Right lobe of liver (tissue), 6 donors: ENCODE data around the gene NFASC. TPM values are rescaled to one million over a fixed set of nuclear protein-coding genes. Genes with fewer than 3 reads are reported as not detected.

Experiments used
- ATAC-seq, 4 donors: fragments of 200-7000 bp; cut with Tn5 transposase; one replicate each; pipeline ENCODE4 v1.9.1; 2020; ENCODE audit warnings: mild to moderate bottlenecking in 4 of 4, moderate library complexity in 4 of 4
- DNase-seq, 3 donors: peaks; one replicate each; pipeline ENCODE4 v3.0.0-alpha.2; 2020
- H3K27ac ChIP-seq, 3 donors: fragments of 200-600 bp; one replicate each; pipeline ENCODE4 v1.8.0; 2022
- H3K27me3 ChIP-seq, 2 donors: fragments of 200-600 bp; one replicate each; pipeline ENCODE4 v1.8.0; 2022
- H3K36me3 ChIP-seq, 4 donors: fragments of 200-600 bp; sonication (generic) in 1 of 4; one replicate each; pipeline versions ENCODE4 v1.5.1 to v1.8.0; 2017 to 2022; ENCODE audit warnings: control low read depth in 1 of 4
- H3K4me1 ChIP-seq, 4 donors: fragments of 200-600 bp; sonication (generic) in 1 of 4; one replicate each; pipeline versions ENCODE4 v1.5.1 to v1.8.0; 2017 to 2022; ENCODE audit warnings: control low read depth in 1 of 4
- H3K4me3 ChIP-seq, 3 donors: fragments of 200-600 bp; one replicate each; pipeline ENCODE4 v1.8.0; 2022
- H3K9me3 ChIP-seq, 4 donors: fragments of 200-600 bp; sonication (generic) in 1 of 4; one replicate each; pipeline versions ENCODE4 v1.5.1 to v1.8.0; 2017 to 2022; ENCODE audit warnings: control low read depth in 1 of 4
- POLR2A ChIP-seq: fragments of 450-650 bp; IDR thresholded peaks from one replicate; pipeline ENCODE4 v1.6.1; 2017; ENCODE audit warnings: antibody characterized with exemption, mild to moderate bottlenecking
- WGBS: methylation state at CpG from one replicate; pipeline ENCODE4 v1.1.6; 2018; ENCODE audit warnings: low coverage, low lambda C conversion rate; ENCODE audit not compliant: insufficient coverage; ENCODE audit errors: missing lambda C conversion rate; 5-methylcytosine and 5-hydroxymethylcytosine counted together
- intact Hi-C, 2 donors: fragments of 100-400 bp; cut with DNase I; formaldehyde crosslinking; loops; one replicate each; pipeline versions ENCODE4 v1.11.2 to v1.14.1; 2022
- total RNA-seq, 6 experiments: library from RNA; depleted of rRNA in 2 of 6; stranded (reverse); fragments of >200 nt in 2 of 6; fragmentation: NEBNext Ultra II Directional in 3 of 6; extraction: Animal tissue kit (Norgen Biotek cat#: 25700) in 3 of 6; gene quantifications; one replicate each; pipeline versions ENCODE4 v1.1.0 to v1.2.4, GENCODE V29; 2016 to 2023
- TF ChIP-seq, protein P1 (sequence below), 4 donors: fragments of 200-600 bp in 3 of 4; fragments of 450-650 bp in 1 of 4; IDR thresholded peaks; one replicate each; pipeline versions ENCODE4 v1.5.1 to v1.8.0; 2016 to 2022; ENCODE audit warnings: antibody characterized with exemption in 4 of 4, mild to moderate bottlenecking in 2 of 4
- donor health status: DM: no; HTN: yes; CAD: no.
- donor health status: DM: no; HTN: no; CAD: no.
- donor health status: DM: no; HTN: no; CAD: no.
- donor health status: DM: no; HTN: yes; CAD: no.
- donor health status: DM: no; HTN: yes; CAD: no.

NFASC gene
- total RNA-seq, 6 experiments from 2014 or later = 3.2 to 7.8 (median 5.6) TPM

DNA sequence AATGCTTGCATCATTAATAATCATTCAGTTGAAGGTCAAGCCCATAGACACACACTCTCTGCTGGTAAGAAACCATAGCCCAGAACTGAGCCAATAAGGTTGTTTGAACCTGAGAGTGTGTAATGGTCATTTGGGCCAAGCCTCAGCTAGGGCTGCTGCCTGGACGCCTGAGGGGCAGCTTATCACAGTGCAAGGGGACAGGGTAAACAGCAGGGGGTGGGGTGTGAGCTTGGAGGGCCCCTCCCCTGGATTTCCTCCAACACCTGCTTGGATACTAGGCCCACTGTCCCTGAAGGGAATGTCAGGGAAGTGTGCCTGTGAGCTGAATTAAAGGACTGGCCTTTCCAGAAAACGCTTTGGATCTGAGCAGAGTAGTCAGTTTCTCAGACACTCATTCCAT, 147.7 kb downstream of the NFASC start:
- intact Hi-C loops = no loop called here
- no peak for DNase-seq
- H3K27me3 ChIP-seq = no peaks in the 10 kb centered on the region
- H3K4me1 ChIP-seq = peaks cover 0 to 9% (median 6%) of the 10 kb centered on the region in 4 donors
- H3K9me3 ChIP-seq = no peaks in the 10 kb centered on the region
- ATAC-seq = no peak
- TF ChIP-seq, protein P1, sequence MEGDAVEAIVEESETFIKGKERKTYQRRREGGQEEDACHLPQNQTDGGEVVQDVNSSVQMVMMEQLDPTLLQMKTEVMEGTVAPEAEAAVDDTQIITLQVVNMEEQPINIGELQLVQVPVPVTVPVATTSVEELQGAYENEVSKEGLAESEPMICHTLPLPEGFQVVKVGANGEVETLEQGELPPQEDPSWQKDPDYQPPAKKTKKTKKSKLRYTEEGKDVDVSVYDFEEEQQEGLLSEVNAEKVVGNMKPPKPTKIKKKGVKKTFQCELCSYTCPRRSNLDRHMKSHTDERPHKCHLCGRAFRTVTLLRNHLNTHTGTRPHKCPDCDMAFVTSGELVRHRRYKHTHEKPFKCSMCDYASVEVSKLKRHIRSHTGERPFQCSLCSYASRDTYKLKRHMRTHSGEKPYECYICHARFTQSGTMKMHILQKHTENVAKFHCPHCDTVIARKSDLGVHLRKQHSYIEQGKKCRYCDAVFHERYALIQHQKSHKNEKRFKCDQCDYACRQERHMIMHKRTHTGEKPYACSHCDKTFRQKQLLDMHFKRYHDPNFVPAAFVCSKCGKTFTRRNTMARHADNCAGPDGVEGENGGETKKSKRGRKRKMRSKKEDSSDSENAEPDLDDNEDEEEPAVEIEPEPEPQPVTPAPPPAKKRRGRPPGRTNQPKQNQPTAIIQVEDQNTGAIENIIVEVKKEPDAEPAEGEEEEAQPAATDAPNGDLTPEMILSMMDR (IDR thresholded peaks at IDR 0.05) = no peak
- TF ChIP-seq POLR2A = no peak
- no CpG with 5 or more reads among the region's 2 CpGs for WGBS
- H3K36me3 ChIP-seq = no peaks in the 10 kb centered on the region
- no peak overlapping the region for H3K4me3 ChIP-seq
- H3K27ac ChIP-seq = no peak overlapping the region

DNA sequence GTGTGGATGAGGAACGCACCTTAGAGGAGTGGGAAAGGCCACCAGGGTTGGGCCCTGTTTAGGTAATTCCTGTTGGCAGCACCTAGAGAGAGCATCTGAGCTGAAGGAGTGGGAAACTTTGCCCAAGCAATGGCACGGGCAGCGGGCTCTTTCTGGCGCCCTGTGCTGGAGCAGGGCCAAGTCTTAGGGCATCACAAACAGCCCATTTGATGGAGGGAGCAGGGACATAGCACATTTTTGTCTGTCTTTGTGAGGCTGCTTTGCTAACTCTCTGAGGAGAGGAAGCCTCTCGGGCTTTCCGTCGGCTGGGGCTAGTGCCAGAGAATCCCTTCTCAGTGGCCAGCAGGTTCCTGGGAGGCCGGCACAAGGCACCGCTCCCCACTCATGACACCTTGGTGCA, 149.8 kb downstream of the NFASC start:
- no peak for TF ChIP-seq POLR2A
- TF ChIP-seq, protein P1 (IDR thresholded peaks at IDR 0.05) = no peak
- Histone ChIP-seq H3K4me3 (no peak overlapping the region), H3K27ac (no peak overlapping the region), H3K9me3 (no peaks in the 10 kb centered on the region), H3K27me3 (no peaks in the 10 kb centered on the region), H3K4me1 (no peaks in the 10 kb centered on the region), H3K36me3 (no peaks in the 10 kb centered on the region)
- intact Hi-C loops = no loop called here
- no peak for DNase-seq
- no peak for ATAC-seq
- WGBS = 75% methylated on average over 1 of the region's 9 CpGs

DNA sequence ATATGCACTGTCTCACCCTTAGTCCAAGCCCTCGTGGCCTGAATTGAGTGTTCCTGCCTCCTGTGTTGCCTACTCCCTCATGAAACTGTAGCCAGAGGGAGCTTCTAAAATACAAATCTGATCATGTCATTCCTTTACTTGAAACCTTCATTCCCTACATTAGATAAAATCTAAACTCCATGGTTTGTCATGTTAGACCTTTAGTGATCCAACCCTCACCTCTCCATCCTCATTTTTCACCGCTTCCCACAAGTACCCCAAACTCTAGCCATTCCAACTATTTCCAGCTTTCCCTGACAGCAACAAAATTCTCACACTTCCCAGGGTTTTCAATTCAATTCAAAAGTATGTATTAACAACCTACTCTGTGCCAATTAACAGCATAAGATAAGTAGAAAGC, 154.0 kb downstream of the NFASC start:
- Histone ChIP-seq H3K36me3 (no peaks in the 10 kb centered on the region), H3K27ac (no peak overlapping the region), H3K4me3 (no peak overlapping the region), H3K27me3 (no peaks in the 10 kb centered on the region), H3K4me1 (no peaks in the 10 kb centered on the region), H3K9me3 (no peaks in the 10 kb centered on the region)
- ATAC-seq (no peak), DNase-seq (no peak)
- 93% methylated on average over 2 of the region's 2 CpGs for WGBS
- intact Hi-C loops = no loop called here
- TF ChIP-seq, protein P1 (IDR thresholded peaks at IDR 0.05) = no peak
- no peak for TF ChIP-seq POLR2A

DNA sequence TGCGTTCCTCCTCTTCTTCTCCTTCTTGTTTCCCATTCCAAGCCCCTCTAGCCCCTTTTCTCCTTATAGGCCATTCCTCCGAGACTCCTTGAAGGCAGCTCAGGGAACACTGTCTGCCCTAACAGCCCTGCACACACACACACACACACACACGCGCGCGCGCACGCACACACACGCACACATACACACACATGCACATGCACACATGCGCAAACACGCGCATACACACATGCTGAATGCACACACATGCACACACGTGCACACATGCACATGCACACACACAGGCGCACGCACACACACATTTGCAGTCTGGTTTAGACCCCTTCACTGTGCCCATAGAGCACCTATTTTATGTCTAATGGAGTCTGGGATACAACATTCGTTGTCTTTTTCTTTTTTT, 154.6 kb downstream of the NFASC start:
- H3K27ac ChIP-seq = no peak overlapping the region
- 91% methylated on average over 16 of the region's 16 CpGs for WGBS
- no peaks in the 10 kb centered on the region for H3K36me3 ChIP-seq
- no peak for TF ChIP-seq POLR2A
- TF ChIP-seq, protein P1 (IDR thresholded peaks at IDR 0.05) = no peak
- no peaks in the 10 kb centered on the region for H3K4me1 ChIP-seq
- no peaks in the 10 kb centered on the region for H3K27me3 ChIP-seq
- ATAC-seq (no peak), DNase-seq (no peak)
- intact Hi-C loops = no loop called here
- H3K4me3 ChIP-seq = no peak overlapping the region
- no peaks in the 10 kb centered on the region for H3K9me3 ChIP-seq

DNA sequence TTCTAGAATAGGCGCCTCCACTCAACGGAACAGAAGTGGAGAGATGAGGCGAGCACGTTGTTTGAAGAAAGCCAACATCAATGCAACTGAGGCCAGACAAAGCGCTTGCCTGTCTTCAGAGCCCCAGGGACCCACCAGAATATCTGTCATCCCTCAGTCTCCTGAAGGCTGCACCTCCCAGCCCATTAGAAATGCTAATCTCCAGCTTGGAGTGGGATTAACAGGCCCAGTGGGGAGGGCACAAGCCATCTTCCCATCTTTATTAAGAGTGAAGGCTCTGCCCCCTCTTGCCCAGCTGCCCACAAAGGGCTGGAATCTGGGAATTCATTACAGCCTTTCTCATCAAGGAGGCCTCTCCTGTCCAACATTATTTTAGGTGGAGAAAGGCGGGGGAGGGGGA, 155.5 kb downstream of the NFASC start:
- Histone ChIP-seq H3K4me3 (no peak overlapping the region), H3K27ac (no peak overlapping the region), H3K4me1 (no peaks in the 10 kb centered on the region), H3K36me3 (no peaks in the 10 kb centered on the region), H3K9me3 (no peaks in the 10 kb centered on the region), H3K27me3 (no peaks in the 10 kb centered on the region)
- WGBS = 83% methylated on average over 2 of the region's 6 CpGs
- TF ChIP-seq POLR2A = no peak
- TF ChIP-seq, protein P1 (IDR thresholded peaks at IDR 0.05) = no peak
- intact Hi-C loops = no loop called here
- ATAC-seq = no peak
- DNase-seq = no peak
